ENCODE measurements around the gene SKAP2. TPM values are rescaled to one million over a fixed set of nuclear protein-coding genes. Genes with fewer than 3 reads are reported as not detected.

SKAP2 gene
- total RNA-seq, 1 experiment from 2014 or later, result 3.2 TPM

GRCh38 chr7:26650103-26650502, 214.3 kb downstream of the SKAP2 start:
- Histone ChIP-seq H3K23me2 (ENCODE audit: insufficient read length, low read depth, low read length, poor library complexity, severe bottlenecking) (no peaks in the 10 kb centered on the region), H3K4me1 (ENCODE audit: insufficient read depth, low read length) (no peaks in the 10 kb centered on the region; the same call in 1 of the 2 replicates), H3K79me2 (ENCODE audit: insufficient read depth, low read length) (no peaks in the 10 kb centered on the region), H3K23ac (ENCODE audit: insufficient read length, low read depth, low read length) (no peak overlapping the region), H2AK5ac (ENCODE audit: insufficient read length, low read length) (no peak overlapping the region), H4K91ac (ENCODE audit: insufficient read length, low read depth, low read length) (no peak overlapping the region), H4K5ac (ENCODE audit: insufficient read length, low read depth, low read length) (no peak overlapping the region), H3T11ph (ENCODE audit: low read length) (no peak overlapping the region), H3K9me3 (ENCODE audit: control insufficient read depth, low read depth, low read length) (no peaks in the 10 kb centered on the region), H2BK15ac (ENCODE audit: low read depth, low read length) (no peak overlapping the region), H2BK120ac (ENCODE audit: low read depth, low read length, poor library complexity, severe bottlenecking) (no peak overlapping the region), H4K8ac (replicated peaks; ENCODE audit: insufficient read length, low read depth, low read length) (no peak overlapping the region), H2AFZ (ENCODE audit: low read length) (no peak overlapping the region), H2BK12ac (ENCODE audit: insufficient read length, low read depth, low read length) (no peak overlapping the region), H2BK5ac (ENCODE audit: insufficient read length, low read length) (no peak overlapping the region), H3K9ac (ENCODE audit: extremely low read depth, insufficient read length, low read length) (no peak overlapping the region), H3K4ac (ENCODE audit: low read depth, low read length) (no peak overlapping the region), H3K56ac (ENCODE audit: insufficient read length, low read depth, low read length) (no peak overlapping the region), H3K27ac (ENCODE audit: insufficient read length, low read depth, low read length) (no peak overlapping the region), H3K79me1 (ENCODE audit: insufficient read depth, low read depth, low read length, poor library complexity, severe bottlenecking) (no peaks in the 10 kb centered on the region), H3K4me2 (ENCODE audit: insufficient read depth, insufficient read length, low read length) (no peak overlapping the region), H2BK20ac (ENCODE audit: low read depth, low read length, poor library complexity, severe bottlenecking) (no peak overlapping the region), H4K20me1 (ENCODE audit: control insufficient read depth, insufficient read depth, insufficient read length) (no peaks in the 10 kb centered on the region), H3K14ac (ENCODE audit: insufficient read depth, low read length) (no peak overlapping the region), H3K18ac (ENCODE audit: insufficient read length, low read depth, low read length) (no peak overlapping the region), H3K27me3 (ENCODE audit: insufficient read depth, low read length) (no peaks in the 10 kb centered on the region)
- WGBS (ENCODE audit: extremely low coverage, insufficient read length, low lambda C conversion rate), result no CpG with 5 or more reads among the region's 2 CpGs
- H3K27ac Mint-ChIP-seq, result no peak overlapping the region; a peak in 1 of 7 replicates
- peaks cover 21 to 25% of the 10 kb centered on the region in 2 experiments for H3K4me1 Mint-ChIP-seq
- H3K36me3 Mint-ChIP-seq (ENCODE audit: insufficient read depth in 1 of 3, low read depth in 3 of 3), result no peaks in the 10 kb centered on the region
- H3K9me3 Mint-ChIP-seq, result no peaks in the 10 kb centered on the region
- H3K4me3 Mint-ChIP-seq, result no peak overlapping the region; a peak in 1 of 5 replicates
- TF ChIP-seq, protein P1, sequence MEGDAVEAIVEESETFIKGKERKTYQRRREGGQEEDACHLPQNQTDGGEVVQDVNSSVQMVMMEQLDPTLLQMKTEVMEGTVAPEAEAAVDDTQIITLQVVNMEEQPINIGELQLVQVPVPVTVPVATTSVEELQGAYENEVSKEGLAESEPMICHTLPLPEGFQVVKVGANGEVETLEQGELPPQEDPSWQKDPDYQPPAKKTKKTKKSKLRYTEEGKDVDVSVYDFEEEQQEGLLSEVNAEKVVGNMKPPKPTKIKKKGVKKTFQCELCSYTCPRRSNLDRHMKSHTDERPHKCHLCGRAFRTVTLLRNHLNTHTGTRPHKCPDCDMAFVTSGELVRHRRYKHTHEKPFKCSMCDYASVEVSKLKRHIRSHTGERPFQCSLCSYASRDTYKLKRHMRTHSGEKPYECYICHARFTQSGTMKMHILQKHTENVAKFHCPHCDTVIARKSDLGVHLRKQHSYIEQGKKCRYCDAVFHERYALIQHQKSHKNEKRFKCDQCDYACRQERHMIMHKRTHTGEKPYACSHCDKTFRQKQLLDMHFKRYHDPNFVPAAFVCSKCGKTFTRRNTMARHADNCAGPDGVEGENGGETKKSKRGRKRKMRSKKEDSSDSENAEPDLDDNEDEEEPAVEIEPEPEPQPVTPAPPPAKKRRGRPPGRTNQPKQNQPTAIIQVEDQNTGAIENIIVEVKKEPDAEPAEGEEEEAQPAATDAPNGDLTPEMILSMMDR (conservative IDR thresholded peaks at IDR 0.05), result no peak
- H3K27me3 Mint-ChIP-seq (ENCODE audit: low read depth), result peaks cover 1% of the 10 kb centered on the region; the same call in 1 of the 2 replicates
- no peak for DNase-seq

Data from H9 (cell line).